Measurements from ENCODE around the gene PRLR.
"Not testable (repeated sequence)": the region's sequence is repeated elsewhere in the genome, so short reads cannot be mapped to it uniquely, and the experiment has no call there.

Gene PRLR

DNA sequence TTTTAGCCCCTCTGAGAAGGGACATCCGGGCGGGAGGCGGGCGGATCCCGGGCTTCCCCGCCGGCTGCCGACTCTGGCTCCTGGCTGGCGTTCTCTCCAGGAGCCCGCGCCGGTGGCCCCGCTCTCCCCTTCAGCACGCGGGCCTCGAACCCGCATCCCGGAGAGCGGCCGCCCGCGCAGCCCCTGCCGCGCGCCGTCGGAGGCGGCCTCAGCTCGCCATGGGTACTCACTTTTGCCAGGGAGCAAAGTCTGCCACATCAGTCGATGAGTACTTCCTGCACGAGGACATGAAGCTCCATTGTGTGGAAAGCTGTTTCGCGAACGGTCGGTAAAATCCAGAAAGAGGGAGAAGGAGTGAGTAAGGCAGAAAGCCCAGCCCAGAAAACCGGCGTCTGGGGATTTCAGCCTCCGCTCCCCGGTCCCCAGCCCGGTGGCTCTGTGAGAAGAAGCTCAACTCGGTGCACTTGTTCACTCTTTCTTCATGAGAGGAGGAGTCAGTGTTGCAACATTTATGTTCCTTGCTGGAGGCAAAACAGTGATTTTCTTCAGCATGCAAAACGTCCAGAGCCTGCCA lies at the start of gene PRLR:
PRLR (minus strand) TSS at position 450 of the 574 bp plus-strand sequence. CDS start 140,867 bp downstream, outside the sequence.
- no peak for DNase-seq (ENCODE audit: low read depth)

DNA sequence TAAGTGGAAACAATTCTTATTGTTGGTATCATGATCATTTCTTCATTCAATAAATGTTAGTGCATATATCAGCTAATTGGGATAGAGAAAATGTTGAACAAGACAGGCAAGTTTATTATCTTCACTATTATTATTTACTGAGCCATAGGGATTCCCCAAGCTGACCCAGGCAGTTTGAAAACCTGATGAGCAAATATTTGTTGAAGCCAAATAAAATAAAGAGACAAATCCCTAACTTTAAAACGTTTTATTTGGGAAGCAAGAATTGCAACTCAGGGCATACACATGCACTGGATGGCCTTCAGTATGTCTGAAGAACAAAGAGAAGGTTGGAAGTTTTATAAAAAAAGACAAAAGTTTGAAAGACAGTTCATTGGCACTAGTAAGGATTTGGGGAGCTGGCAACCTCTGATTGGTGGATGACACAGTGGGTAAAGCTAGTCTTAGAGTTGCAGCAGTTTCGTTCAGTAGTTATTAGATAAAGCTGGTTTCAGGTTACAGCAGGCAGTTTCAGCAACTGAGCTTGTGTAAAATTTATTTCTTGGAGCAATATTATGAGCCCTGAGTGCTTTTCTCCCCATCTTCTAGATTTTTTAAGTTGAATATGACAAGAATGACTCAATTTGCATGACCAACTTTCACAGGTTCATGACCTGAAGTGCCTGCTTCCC lies 44.7 kb upstream of the PRLR start:
- no peak for DNase-seq (ENCODE audit: low read depth)

DNA sequence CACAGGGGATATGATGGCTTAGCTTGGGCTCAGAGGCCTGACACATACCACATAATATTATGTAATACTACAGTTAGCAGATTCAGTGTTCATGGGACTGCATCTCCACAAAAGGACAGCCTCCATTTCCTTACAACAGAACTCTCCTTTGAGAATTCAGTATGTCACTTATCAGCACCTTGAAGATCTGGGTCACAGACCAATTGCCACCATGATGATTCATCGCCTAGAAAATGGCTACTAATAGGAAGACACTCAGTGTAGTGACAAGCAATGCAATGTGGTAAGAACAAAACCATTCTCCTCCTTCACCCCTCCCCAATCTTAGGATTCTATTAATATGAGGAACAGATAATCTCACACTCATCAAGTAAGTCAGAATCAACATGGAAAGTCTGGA lies 38.7 kb upstream of the PRLR start:
- DNase-seq (ENCODE audit: low read depth), result no peak

DNA sequence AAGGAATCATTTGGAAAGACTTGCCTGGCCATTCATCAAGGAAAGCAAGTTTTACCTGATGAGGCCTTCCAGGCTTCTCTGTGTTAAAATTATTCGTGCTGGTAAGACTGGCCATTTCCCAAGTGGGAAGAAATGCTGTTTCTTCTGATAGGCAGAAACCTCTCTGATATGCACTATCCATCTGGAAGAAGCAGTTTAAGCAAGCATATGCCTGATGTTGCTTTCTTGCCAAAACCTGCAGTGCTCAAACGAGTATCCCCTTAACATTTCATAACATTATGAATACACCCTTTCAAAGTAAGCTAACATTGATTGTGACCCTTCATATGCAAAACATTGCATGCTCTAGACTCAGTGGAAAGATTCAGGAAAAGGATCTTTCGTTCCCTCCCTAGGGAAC lies 36.0 kb upstream of the PRLR start:
- DNase-seq (ENCODE audit: low read depth), result no peak

DNA sequence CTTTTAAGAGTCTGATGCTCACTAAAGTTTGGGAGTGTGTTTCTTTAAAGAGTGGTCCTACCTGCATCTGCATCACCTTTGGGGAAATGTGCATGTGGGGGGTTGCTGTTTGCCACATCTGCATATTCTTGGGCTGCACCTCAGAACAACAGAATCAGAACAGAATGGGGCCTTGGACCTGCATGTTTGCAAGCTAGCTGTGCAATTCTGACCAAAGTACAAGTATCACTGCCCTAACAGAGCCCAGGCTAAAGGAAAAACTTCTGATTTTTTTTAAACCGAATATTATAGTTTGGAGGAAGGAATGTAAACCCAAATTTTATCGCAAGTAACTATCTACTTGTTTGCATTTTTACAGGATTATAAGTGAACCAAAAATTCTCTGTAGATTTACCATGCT lies 34.2 kb upstream of the PRLR start:
- DNase-seq (ENCODE audit: low read depth), result no peak

DNA sequence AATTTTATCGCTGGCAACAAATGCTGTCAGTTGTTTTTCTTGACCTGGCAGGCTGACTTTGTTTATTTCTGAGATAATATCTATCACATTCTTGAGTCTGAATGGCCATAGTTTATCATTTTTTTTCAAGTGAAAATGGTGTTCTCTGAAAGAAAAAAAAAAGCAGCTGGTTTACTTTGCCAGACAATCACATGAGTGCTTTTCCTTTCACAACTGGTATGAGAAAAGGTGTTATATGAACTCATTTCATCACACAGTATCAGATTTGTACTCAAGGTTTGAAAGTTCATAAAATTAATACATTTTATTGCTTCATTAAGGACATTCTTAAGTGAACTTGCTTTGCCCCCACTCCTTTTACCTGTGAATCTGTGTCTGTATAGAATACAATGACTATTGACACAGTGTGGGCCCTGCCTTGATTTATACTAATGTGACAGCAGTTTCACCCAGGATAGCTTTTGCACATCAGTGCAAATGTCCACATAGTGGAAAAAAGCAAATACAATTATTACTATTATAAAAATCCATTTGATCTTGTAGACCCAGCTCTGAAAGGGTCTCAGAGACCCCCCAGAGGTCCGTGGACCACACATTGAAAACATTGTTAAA lies 33.1 kb upstream of the PRLR start:
- DNase-seq (ENCODE audit: low read depth), result no peak

DNA sequence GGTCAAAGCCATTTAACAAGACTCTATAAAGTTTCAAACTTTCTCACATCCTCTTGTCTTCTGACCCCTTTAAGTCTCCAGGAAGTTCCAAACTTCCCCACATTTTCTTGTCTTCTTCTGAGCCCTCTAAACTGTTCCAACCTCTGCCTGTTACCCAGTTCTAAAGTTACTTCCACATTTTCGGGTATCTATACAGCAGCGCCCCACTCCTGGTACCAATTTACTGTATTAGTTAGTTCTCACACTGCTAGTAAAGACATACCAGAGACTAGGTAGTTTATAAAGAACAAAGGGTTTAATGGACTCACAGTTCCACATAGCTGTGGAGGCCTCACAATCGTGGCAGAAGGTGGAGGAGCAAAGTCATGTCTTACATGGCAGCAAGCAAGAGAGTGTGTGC lies 23.3 kb upstream of the PRLR start:
- no peak for DNase-seq (ENCODE audit: low read depth)

DNA sequence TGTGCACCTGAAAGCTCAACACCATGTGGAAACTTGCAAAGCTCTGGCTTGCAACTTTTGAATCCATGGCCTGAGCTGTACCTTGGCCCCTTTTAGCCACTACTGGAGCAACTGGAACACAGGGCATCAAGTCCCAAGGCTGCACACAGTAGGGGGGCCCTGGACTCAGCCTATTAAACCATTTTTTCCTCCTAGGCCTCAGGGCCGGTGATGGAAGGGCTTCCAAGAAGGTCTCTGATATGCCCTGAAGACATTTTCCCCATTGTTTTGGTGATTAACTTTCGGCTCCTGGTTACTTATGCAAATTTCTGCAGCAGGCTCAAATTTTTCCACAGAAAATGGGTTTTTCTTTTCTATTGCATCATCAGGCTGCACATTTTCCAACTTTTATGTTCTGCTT lies 22.7 kb upstream of the PRLR start:
- no peak for DNase-seq (ENCODE audit: low read depth)

DNA sequence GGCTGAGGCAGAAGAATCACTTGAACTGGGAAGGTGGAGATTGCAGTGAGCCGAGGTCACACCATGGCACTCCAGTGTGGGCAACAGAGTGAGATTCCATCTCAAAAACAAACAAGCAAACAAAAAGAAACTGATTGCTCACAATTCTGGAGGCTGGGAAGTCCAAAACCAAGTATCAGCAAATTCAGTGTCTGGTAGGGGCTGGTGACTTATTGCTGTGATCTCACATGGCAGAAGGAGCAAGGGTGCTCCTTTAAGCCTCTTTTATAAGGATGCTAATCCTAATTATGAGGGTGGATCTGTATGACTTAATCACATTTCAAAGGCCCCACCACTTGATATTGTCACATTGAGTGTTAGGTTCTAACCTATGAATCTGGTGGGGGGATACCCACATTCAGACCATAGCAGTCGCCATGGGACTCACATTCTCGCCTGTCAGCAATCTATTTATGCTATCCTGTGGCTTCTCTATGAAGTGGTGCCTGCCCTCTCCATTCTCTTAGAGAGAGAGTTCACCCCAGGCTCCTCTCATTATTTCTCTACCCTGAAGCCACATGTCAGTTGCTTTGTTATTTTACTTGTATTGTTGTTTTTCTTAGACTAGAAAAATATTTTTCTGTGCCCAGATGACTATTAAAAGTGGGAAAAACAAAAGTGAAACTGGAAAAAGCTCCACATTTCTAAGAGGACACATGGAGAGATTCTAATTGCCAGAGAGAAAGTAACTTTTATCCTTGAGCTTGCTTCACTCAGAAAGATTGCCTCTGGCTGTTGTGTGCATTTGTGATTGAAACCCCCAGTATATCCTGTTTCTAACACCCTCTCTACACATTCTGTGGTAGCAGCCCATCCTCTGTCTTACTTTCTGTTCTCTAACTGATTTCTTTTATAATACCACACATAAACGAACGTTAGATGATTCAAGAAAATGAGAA lies 18.8 kb upstream of the PRLR start:
- no peak for DNase-seq (ENCODE audit: low read depth)

DNA sequence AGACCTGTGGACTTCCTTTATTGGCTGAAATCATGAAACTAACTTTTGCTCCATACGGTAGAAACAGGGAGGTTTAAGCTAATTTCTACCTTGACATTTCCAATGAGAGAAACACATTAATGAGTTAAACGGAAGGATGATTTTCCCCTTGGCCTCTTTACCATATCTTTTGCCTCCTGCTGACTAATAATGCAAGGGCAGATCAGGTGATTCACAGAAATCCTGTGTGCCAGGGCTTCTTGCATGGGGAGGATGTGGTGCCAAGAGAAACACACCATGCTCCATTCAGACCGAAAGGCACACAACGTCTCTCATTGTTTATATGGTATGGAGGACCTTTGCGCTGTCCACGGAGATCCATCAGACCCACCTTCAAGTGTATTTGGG lies 17.4 kb upstream of the PRLR start:
- no peak for DNase-seq (ENCODE audit: low read depth)

DNA sequence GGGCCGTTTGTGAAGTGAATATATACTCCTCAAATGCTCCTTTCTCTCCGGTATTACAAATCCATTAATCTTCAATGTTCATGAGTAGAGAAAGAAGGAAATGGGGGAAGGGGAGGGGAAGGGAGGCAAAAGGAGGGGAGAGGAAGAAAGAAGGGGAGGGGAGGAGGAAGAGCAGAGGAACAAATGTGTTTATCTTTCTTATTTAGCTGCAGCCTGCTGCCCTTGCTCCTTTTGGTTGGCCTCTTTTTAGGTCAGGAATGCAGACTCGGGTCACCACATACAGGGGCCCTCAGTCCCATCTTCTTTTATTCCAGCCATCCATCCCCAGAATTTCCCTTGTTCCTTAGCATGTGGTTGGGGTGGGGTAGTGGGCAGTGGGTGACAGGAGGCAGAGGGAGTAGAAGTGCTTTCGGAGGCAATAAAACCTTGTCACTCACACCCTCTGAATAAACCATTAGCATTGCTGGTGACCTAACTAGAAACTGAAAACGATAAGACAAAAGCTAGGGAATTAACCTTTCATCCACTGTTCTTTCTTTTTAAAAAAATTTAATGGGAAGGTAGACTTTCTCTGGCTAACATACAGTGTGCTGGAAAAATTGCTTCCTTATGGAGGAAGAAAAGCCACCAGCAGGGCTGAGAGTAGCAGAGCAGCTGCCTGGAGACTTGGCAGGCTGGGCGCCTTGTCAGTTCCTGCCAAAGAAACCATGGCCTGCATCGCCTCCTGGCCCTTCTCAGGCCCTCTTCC lies 16.8 kb upstream of the PRLR start:
- no peak for DNase-seq (ENCODE audit: low read depth)

DNA sequence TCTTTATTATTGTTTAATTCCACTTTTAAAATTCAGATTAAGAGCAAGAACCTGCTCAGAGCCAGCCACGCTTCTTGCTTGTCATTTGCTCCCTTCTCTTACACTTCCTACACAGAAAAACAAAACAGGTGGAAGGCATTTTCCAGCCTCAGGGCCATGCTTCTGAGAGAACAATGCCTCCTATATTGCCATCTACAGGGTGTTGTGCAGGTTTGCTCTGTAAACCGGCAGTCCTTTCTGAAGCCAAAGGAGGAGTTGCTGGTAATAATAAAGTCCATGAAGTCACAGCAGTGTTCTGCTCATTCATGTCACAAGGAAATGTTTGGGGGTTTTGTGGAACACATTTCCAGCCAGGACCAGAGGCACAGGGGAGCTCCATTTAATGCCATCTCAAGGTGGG lies 16.1 kb upstream of the PRLR start:
- no peak for DNase-seq (ENCODE audit: low read depth)

DNA sequence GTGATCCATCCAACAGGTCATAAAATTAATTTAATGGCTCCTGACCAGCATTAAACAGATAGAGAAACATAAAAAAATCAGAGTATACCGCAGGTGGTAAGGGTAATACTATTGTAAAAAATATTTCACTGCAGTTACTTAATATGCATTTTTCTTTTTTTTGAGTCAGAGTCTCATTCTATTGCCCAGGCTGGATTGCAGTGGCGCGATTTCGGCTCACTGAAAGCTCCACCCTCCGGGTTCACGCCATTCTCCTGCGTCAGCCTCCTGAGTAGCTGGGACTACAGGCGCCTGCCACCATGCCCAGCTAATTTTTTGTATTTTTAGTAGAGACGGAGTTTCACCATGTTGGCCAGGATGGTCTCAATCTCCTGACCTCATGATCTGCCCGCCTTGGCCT lies 15.1 kb upstream of the PRLR start:
- DNase-seq (ENCODE audit: low read depth), result not testable (repeated sequence)

DNA sequence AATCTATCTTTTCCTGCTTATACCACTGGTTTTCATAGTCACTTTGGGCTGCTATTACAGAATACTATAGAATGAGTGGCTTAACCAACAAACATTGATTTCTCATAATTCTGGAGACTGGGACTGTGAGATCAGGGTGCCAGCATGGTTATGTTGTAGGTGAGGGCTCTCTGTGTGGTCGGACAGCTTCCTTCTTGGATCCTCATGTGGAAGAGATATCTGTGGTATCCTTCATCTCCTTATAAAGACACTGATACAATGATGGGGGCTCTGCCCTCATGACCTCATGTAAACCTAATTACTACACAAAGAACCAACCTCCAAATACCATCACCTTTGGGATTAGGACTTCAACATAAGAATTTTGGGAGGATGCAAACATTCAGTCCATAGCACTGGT lies 13.9 kb upstream of the PRLR start:
- DNase-seq (ENCODE audit: low read depth), result no peak

DNA sequence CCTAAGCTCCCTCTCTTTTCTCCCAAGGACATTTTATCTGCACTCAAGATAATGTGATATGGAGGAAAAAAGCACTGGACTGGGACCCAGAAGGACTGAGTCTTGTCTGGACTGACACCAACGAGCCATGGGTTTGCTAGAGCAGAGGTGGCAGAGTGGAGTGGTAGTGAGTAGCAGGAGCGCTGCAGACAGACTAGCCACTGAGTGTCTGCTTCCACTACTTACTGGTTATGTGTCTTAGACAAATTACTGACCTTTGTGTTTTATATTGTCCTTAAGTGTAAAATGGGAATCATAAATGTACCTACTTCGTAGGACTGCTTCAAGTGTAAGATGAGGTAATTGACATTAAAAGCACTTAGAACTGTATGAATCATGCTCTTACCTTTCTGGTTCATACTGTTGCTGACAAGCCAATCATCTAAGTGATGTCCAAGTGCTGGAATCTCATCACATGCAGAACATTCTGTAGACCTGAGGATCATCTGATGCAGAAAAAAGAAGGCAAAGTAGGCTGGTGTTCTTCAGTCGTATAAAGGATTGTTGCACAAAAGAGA lies 12.5 kb upstream of the PRLR start:
- DNase-seq (ENCODE audit: low read depth), result no peak

DNA sequence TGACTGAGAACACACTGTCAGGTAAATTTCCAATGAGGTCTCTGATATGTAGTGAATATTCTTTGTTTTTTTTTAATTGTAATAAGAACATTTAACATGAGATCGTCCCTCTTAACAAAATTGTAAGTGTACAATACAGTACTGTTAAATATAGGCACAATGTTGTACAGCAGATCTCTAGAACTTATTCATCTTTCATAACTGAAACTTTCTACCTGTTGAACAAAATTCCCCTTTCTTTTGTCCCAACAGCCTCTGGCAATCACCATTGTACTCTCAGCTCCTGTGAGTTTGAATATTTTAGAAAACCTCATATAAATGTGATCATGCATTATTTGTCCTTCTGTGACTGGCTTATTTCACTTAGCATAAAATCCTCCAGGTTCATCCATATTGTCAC lies 10.6 kb upstream of the PRLR start:
- no peak for DNase-seq (ENCODE audit: low read depth)

DNA sequence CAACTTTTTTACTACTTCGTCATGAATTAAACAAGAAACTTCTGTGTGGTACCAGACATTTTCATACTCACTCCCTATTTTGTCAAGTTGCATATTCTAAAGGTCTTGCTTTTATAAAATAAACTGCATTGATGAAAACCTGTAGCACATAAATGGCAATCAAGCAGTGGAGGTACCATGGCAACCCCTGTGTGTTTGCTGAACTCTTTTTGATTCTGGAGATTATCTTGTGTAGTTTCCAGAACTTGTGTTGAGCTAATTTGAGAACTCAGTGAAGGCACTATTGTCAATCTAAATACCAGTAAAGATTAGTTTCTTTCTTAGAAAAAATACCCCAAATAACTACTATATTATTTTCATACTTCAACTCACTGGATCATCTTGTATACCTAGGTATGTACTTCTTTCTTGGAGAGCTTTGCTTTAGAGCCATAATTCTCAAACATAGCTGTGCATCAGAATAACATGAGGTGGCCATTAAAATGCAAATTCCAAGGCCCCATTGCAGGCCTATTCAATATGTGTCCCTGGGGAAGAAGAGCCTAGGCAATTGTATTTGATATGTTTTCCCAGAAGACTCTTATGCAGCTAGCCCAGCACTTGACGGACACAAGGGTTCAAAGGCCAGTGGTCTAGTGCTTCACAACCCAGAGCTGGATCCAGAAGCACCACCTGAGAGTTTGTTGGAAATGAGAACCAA lies 9.8 kb upstream of the PRLR start:
- DNase-seq (ENCODE audit: low read depth), result no peak

DNA sequence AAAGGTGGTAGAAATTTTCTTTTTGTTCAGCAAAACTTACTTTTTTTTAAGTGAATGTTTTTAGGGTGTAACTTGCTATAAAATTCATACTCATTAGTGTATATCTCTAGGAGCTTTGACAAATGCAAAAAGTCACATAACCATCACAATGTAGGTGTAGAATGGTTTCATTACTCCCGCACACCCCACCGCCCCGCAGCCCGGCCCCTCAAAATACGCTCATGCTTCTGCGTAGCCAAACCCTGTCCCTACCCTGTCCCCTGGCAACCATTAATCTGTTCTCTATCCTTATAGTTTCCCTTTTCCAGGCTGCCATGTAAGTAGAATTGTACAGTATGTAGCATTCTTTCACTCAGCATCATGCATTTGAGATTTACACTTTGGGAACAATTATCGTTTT lies 9.2 kb upstream of the PRLR start:
- no peak for DNase-seq (ENCODE audit: low read depth)

DNA sequence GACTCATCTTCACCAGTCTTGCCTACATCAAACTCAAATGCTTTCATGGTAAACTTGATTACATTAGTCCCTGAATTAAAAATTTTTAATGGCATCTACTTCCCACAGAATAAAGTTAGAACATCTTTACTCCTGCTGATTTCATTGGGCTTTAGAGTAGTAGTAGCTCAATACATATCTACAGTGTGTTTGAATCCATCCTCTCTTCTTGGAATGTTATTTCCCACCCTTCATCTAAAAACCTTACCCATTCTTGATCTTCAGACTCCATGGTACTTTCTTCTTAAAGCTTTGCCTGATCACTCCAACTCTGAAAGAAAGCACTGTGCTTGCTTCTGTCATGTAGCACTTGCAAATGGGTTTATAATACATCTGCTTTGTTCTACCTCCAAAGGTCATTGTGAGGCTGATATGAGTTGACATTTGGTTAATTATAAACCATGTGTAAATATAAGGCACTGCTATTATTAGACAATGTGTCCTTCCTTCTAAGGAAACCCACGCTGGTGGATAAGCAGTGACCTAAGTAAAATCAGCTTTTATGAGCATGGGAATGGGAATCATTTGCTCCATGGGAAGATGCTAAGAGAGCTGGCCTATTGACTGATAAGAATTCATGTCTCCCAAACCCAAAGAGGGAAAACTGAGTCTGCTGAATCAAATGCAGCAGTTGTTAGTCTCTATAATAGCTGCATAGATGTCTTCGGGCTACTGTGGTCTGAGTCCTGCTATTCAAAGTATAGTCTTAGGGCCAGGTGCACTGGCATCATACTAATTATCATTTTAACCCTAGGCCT lies 7.5 kb upstream of the PRLR start:
- DNase-seq (ENCODE audit: low read depth), result no peak

DNA sequence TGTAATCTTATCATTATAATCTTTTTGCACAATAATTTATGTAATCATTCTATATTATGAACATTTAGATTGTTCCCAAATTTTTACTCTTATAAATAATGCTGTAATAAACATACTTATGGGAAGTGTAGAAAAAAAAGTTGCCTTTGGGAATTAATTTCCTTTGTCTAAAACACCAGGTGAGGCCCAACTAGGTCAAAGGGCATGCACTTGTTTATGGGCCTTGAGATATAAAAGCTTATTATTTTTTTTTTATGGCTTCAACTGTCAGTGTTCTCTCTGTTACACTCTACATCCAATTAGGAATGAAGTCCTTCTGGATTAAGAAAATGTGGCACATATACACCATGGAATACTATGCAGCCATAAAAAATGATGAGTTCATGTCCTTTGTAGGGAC lies 6.5 kb upstream of the PRLR start:
- no peak for DNase-seq (ENCODE audit: low read depth)
